ENCODE results near the gene ATP4B. TPM values are rescaled to one million over a fixed set of nuclear protein-coding genes. Genes with fewer than 3 reads are reported as not detected.

ATP4B gene
- total RNA-seq, 1 donor from 2014 or later, result not detected

GRCh38 chr13:113634279-113635047, 23.5 kb downstream of the ATP4B start:
- Histone ChIP-seq H3K4me3 (ENCODE audit: low read length in 3 of 3) (no peak overlapping the region), H3K27ac (ENCODE audit: low read depth, low read length) (no peak overlapping the region), H3K4me1 (ENCODE audit: control insufficient read depth in 3 of 3, insufficient read depth in 3 of 3, low read length in 3 of 3) (no peaks in the 10 kb centered on the region), H3K27me3 (ENCODE audit: control insufficient read depth in 3 of 3, insufficient read depth in 3 of 3, low read length in 3 of 3) (no peaks in the 10 kb centered on the region), H3K36me3 (ENCODE audit: control insufficient read depth in 3 of 3, insufficient read depth in 3 of 3, low read length in 3 of 3) (peaks cover 44 to 54% (median 48%) of the 10 kb centered on the region in 3 donors), H3K9me3 (ENCODE audit: control insufficient read depth in 3 of 3, low read length in 3 of 3) (peaks cover 0 to 2% (median 0%) of the 10 kb centered on the region in 3 donors), H3K9ac (ENCODE audit: low read depth in 1 of 3, low read length in 3 of 3) (no peak overlapping the region)

GRCh38 chr13:113633485-113633873, 24.5 kb downstream of the ATP4B start:
- no peak overlapping the region for H3K4me3 ChIP-seq (ENCODE audit: low read length in 3 of 3)
- H3K27me3 ChIP-seq (ENCODE audit: control insufficient read depth in 3 of 3, insufficient read depth in 3 of 3, low read length in 3 of 3), result no peaks in the 10 kb centered on the region
- no peaks in the 10 kb centered on the region for H3K9me3 ChIP-seq (ENCODE audit: control insufficient read depth in 3 of 3, low read length in 3 of 3)
- H3K4me1 ChIP-seq (ENCODE audit: control insufficient read depth in 3 of 3, insufficient read depth in 3 of 3, low read length in 3 of 3), result no peaks in the 10 kb centered on the region
- peaks cover 40 to 50% (median 47%) of the 10 kb centered on the region in 3 donors for H3K36me3 ChIP-seq (ENCODE audit: control insufficient read depth in 3 of 3, insufficient read depth in 3 of 3, low read length in 3 of 3)
- no peak overlapping the region for H3K9ac ChIP-seq (ENCODE audit: low read depth in 1 of 3, low read length in 3 of 3)
- H3K27ac ChIP-seq (ENCODE audit: low read depth, low read length), result no peak overlapping the region

GRCh38 chr13:113632706-113633484, 25.1 kb downstream of the ATP4B start:
- Histone ChIP-seq H3K4me3 (ENCODE audit: low read length in 3 of 3) (no peak overlapping the region), H3K27me3 (ENCODE audit: control insufficient read depth in 3 of 3, insufficient read depth in 3 of 3, low read length in 3 of 3) (no peaks in the 10 kb centered on the region), H3K36me3 (ENCODE audit: control insufficient read depth in 3 of 3, insufficient read depth in 3 of 3, low read length in 3 of 3) (peaks cover 34 to 45% (median 42%) of the 10 kb centered on the region in 3 donors), H3K9me3 (ENCODE audit: control insufficient read depth in 3 of 3, low read length in 3 of 3) (no peaks in the 10 kb centered on the region), H3K27ac (ENCODE audit: low read depth, low read length) (no peak overlapping the region), H3K4me1 (ENCODE audit: control insufficient read depth in 3 of 3, insufficient read depth in 3 of 3, low read length in 3 of 3) (no peaks in the 10 kb centered on the region), H3K9ac (ENCODE audit: low read depth in 1 of 3, low read length in 3 of 3) (no peak overlapping the region)

GRCh38 chr13:113631341-113632095, 26.5 kb downstream of the ATP4B start:
- Histone ChIP-seq H3K36me3 (ENCODE audit: control insufficient read depth in 3 of 3, insufficient read depth in 3 of 3, low read length in 3 of 3) (peaks cover 26 to 34% (median 32%) of the 10 kb centered on the region in 3 donors), H3K27me3 (ENCODE audit: control insufficient read depth in 3 of 3, insufficient read depth in 3 of 3, low read length in 3 of 3) (no peaks in the 10 kb centered on the region), H3K4me1 (ENCODE audit: control insufficient read depth in 3 of 3, insufficient read depth in 3 of 3, low read length in 3 of 3) (no peaks in the 10 kb centered on the region), H3K27ac (ENCODE audit: low read depth, low read length) (no peak overlapping the region), H3K4me3 (ENCODE audit: low read length in 3 of 3) (no peak overlapping the region), H3K9me3 (ENCODE audit: control insufficient read depth in 3 of 3, low read length in 3 of 3) (no peaks in the 10 kb centered on the region), H3K9ac (ENCODE audit: low read depth in 1 of 3, low read length in 3 of 3) (no peak overlapping the region)

- Histone ChIP-seq H3K27ac (ENCODE audit: low read depth, low read length) (no peak overlapping the region), H3K9me3 (ENCODE audit: control insufficient read depth in 3 of 3, low read length in 3 of 3) (no peaks in the 10 kb centered on the region), H3K36me3 (ENCODE audit: control insufficient read depth in 3 of 3, insufficient read depth in 3 of 3, low read length in 3 of 3) (peaks cover 21 to 28% (median 26%) of the 10 kb centered on the region in 3 donors), H3K27me3 (ENCODE audit: control insufficient read depth in 3 of 3, insufficient read depth in 3 of 3, low read length in 3 of 3) (no peaks in the 10 kb centered on the region), H3K4me3 (ENCODE audit: low read length in 3 of 3) (no peak overlapping the region), H3K9ac (ENCODE audit: low read depth in 1 of 3, low read length in 3 of 3) (no peak overlapping the region), H3K4me1 (ENCODE audit: control insufficient read depth in 3 of 3, insufficient read depth in 3 of 3, low read length in 3 of 3) (no peaks in the 10 kb centered on the region)
Observed at GRCh38 chr13:113630804-113631203, 27.2 kb downstream of the ATP4B start.

GRCh38 chr13:113630296-113630695, 27.7 kb downstream of the ATP4B start:
- no peak overlapping the region for H3K27ac ChIP-seq (ENCODE audit: low read depth, low read length)
- H3K9me3 ChIP-seq (ENCODE audit: control insufficient read depth in 3 of 3, low read length in 3 of 3), result no peaks in the 10 kb centered on the region
- no peak overlapping the region for H3K9ac ChIP-seq (ENCODE audit: low read depth in 1 of 3, low read length in 3 of 3)
- H3K4me1 ChIP-seq (ENCODE audit: control insufficient read depth in 3 of 3, insufficient read depth in 3 of 3, low read length in 3 of 3), result no peaks in the 10 kb centered on the region
- no peak overlapping the region for H3K4me3 ChIP-seq (ENCODE audit: low read length in 3 of 3)
- H3K27me3 ChIP-seq (ENCODE audit: control insufficient read depth in 3 of 3, insufficient read depth in 3 of 3, low read length in 3 of 3), result no peaks in the 10 kb centered on the region
- H3K36me3 ChIP-seq (ENCODE audit: control insufficient read depth in 3 of 3, insufficient read depth in 3 of 3, low read length in 3 of 3), result peaks cover 16 to 24% (median 22%) of the 10 kb centered on the region in 3 donors

GRCh38 chr13:113629866-113630265, 28.1 kb downstream of the ATP4B start:
- no peak overlapping the region for H3K4me3 ChIP-seq (ENCODE audit: low read length in 3 of 3)
- no peaks in the 10 kb centered on the region for H3K27me3 ChIP-seq (ENCODE audit: control insufficient read depth in 3 of 3, insufficient read depth in 3 of 3, low read length in 3 of 3)
- no peak overlapping the region for H3K27ac ChIP-seq (ENCODE audit: low read depth, low read length)
- no peak overlapping the region for H3K9ac ChIP-seq (ENCODE audit: low read depth in 1 of 3, low read length in 3 of 3)
- H3K36me3 ChIP-seq (ENCODE audit: control insufficient read depth in 3 of 3, insufficient read depth in 3 of 3, low read length in 3 of 3), result peaks cover 14 to 20% (median 19%) of the 10 kb centered on the region in 3 donors
- no peaks in the 10 kb centered on the region for H3K9me3 ChIP-seq (ENCODE audit: control insufficient read depth in 3 of 3, low read length in 3 of 3)
- H3K4me1 ChIP-seq (ENCODE audit: control insufficient read depth in 3 of 3, insufficient read depth in 3 of 3, low read length in 3 of 3), result no peaks in the 10 kb centered on the region

GRCh38 chr13:113628291-113629270, 29.4 kb downstream of the ATP4B start:
- no peaks in the 10 kb centered on the region for H3K4me1 ChIP-seq (ENCODE audit: control insufficient read depth in 3 of 3, insufficient read depth in 3 of 3, low read length in 3 of 3)
- H3K4me3 ChIP-seq (ENCODE audit: low read length in 3 of 3), result no peak overlapping the region
- peaks cover 10 to 20% (median 15%) of the 10 kb centered on the region in 3 donors for H3K36me3 ChIP-seq (ENCODE audit: control insufficient read depth in 3 of 3, insufficient read depth in 3 of 3, low read length in 3 of 3)
- H3K9ac ChIP-seq (ENCODE audit: low read depth in 1 of 3, low read length in 3 of 3), result no peak overlapping the region
- H3K27me3 ChIP-seq (ENCODE audit: control insufficient read depth in 3 of 3, insufficient read depth in 3 of 3, low read length in 3 of 3), result no peaks in the 10 kb centered on the region
- H3K9me3 ChIP-seq (ENCODE audit: control insufficient read depth in 3 of 3, low read length in 3 of 3), result no peaks in the 10 kb centered on the region
- H3K27ac ChIP-seq (ENCODE audit: low read depth, low read length), result no peak overlapping the region

- Histone ChIP-seq H3K9me3 (ENCODE audit: control insufficient read depth in 3 of 3, low read length in 3 of 3) (no peaks in the 10 kb centered on the region), H3K27me3 (ENCODE audit: control insufficient read depth in 3 of 3, insufficient read depth in 3 of 3, low read length in 3 of 3) (no peaks in the 10 kb centered on the region), H3K27ac (ENCODE audit: low read depth, low read length) (no peak overlapping the region), H3K4me1 (ENCODE audit: control insufficient read depth in 3 of 3, insufficient read depth in 3 of 3, low read length in 3 of 3) (no peaks in the 10 kb centered on the region), H3K36me3 (ENCODE audit: control insufficient read depth in 3 of 3, insufficient read depth in 3 of 3, low read length in 3 of 3) (peaks cover 8 to 17% (median 13%) of the 10 kb centered on the region in 3 donors), H3K4me3 (ENCODE audit: low read length in 3 of 3) (no peak overlapping the region), H3K9ac (ENCODE audit: low read depth in 1 of 3, low read length in 3 of 3) (no peak overlapping the region)
Observed at GRCh38 chr13:113627136-113627535, 30.9 kb downstream of the ATP4B start.

Measured in skeletal muscle tissue (tissue), 4 donors.